Measurements from ENCODE around the gene INPP5F. TPM values are rescaled to one million over a fixed set of nuclear protein-coding genes. Genes with fewer than 3 reads are reported as not detected.
A peak's percentile ranks its signal among the peaks of the same experiment; 100 is the strongest.
"Not testable (repeated sequence)": the region's sequence is repeated elsewhere in the genome, so short reads cannot be mapped to it uniquely, and the experiment has no call there.

Gene INPP5F
- total and polyA plus RNA-seq, 10 donors: 6.0 to 16.2 (median 10.9) TPM

DNA sequence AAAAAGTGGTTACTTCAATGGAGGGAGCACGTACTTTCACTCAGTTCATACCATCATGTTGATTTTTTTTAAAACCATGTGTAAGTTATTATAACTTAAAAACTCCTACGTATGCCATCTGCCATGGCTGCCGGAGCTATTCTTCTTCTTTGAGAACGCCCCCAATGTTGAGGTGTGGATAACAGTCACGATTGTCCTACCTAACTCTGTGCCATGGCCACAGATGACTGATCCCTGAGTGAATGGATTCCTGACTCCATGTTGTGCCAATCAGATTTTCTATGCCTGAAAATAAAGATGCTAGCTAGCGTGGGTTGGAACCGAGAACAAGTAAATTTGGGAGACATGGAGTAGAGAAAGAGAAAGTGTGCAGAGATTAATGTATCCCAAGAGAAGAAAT is 141.5 kb downstream of the INPP5F start:
- WGBS, 5 donors: 82 to 92% (median 88%) methylated on average over 7 of the region's 7 CpGs
- no peak for DNase-seq
- peaks cover 0 to 14% (median 9%) of the 10 kb centered on the region in 8 donors for H3K9me3 ChIP-seq
- H3K4me3 ChIP-seq: no peak overlapping the region
- H3K4me1 ChIP-seq: peaks cover 17 to 87% (median 52%) of the 10 kb centered on the region in 6 donors
- no peaks in the 10 kb centered on the region for H3K27me3 ChIP-seq (replicated peaks in 1 of 7)
- H3K36me3 ChIP-seq: peaks cover 0 to 6% (median 0%) of the 10 kb centered on the region in 6 donors
- intact Hi-C loops (cut with DNase I; ENCODE audit: low total_unique reads): no loop called here
- H3K27ac ChIP-seq: no peak overlapping the region
- TF ChIP-seq POLR2A (IDR thresholded peaks at IDR 0.05) (no peak), POLR2AphosphoS5 (IDR thresholded peaks at IDR 0.05) (no peak)
- TF ChIP-seq, protein P1, sequence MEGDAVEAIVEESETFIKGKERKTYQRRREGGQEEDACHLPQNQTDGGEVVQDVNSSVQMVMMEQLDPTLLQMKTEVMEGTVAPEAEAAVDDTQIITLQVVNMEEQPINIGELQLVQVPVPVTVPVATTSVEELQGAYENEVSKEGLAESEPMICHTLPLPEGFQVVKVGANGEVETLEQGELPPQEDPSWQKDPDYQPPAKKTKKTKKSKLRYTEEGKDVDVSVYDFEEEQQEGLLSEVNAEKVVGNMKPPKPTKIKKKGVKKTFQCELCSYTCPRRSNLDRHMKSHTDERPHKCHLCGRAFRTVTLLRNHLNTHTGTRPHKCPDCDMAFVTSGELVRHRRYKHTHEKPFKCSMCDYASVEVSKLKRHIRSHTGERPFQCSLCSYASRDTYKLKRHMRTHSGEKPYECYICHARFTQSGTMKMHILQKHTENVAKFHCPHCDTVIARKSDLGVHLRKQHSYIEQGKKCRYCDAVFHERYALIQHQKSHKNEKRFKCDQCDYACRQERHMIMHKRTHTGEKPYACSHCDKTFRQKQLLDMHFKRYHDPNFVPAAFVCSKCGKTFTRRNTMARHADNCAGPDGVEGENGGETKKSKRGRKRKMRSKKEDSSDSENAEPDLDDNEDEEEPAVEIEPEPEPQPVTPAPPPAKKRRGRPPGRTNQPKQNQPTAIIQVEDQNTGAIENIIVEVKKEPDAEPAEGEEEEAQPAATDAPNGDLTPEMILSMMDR (IDR thresholded peaks at IDR 0.05 in 8 of 11, conservative IDR thresholded peaks at IDR 0.05 in 3 of 11): no peak

DNA sequence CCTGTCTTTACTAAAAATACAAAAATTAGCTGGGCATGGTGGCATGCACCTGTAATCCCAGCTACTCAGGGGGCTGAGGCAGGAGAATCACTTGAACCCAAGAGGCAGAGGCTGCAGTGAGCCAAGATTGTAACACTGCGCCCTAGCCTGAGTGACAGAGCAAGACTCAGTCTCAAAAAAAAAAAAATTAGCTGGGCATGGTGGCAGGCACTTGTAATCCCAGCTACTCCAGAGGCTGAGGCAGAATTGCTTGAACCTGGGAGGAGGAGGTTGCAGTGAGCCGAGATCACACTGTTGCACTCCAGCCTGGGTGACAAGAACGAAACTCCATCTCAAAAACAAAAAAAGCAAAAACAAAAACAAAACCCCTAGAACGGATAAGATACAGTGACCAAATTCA is 143.5 kb downstream of the INPP5F start:
- 83 to 92% (median 85%) methylated on average over 4 of the region's 4 CpGs for WGBS, 5 donors
- H3K36me3 ChIP-seq; DNase-seq; intact Hi-C loops (cut with DNase I; ENCODE audit: low total_unique reads); H3K27me3 ChIP-seq (replicated peaks in 1 of 7); H3K9me3 ChIP-seq; H3K27ac ChIP-seq; H3K4me3 ChIP-seq: not testable (repeated sequence)
- H3K4me1 ChIP-seq: peaks cover 23 to 87% (median 57%) of the 10 kb centered on the region in 6 donors

DNA sequence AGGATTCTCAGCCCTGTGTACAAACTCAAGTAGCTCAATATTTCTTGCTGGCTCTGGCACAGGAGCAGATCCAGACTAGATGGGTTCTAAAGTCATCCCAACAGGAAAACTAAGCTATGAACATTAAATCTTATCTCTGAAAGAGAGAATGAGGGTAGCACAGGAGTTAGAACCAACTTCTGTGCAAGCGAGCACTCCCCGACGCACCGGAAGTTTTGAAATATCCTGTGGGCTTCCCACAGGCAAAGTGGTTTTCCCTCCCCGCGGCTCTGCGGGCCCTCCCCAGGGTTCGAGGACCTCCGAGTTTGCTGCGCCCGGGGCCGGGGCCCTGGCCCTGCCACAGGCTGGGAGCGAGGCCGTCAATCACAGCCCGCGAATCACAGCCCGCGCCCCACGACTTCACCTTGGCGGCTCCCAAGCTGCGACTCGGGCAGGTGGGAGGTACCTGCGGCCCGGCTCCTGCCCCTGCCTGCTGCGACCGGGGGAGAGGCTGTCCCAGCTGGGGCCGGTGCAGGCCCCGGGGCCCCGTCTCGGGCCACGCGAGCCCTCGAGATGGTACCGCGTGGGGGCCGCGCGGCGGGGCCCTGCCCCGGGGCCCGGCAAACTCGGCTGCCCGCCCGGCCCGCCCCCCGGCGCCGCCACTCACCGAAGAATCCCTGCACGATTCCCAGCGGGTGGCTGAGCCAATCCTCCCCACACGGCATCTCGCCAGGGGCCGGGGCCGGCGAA is 146.2 kb downstream of the INPP5F start:
- peak; percentile 93 for DNase-seq
- Histone ChIP-seq H3K4me3 (peak overlapping the region; percentile 69 to 97 (median 90)), H3K9me3 (no peaks in the 10 kb centered on the region), H3K27me3 (replicated peaks in 1 of 7) (no peaks in the 10 kb centered on the region), H3K36me3 (no peaks in the 10 kb centered on the region), H3K4me1 (peaks cover 23 to 62% (median 51%) of the 10 kb centered on the region in 6 donors), H3K27ac (peak overlapping the region; percentile 82 to 96 (median 93))
- 0 to 1% (median 0%) methylated on average over 10 to 56 of the region's 56 CpGs for WGBS, 5 donors
- peak in 2 of 3 donors; percentile 45 to 56 for TF ChIP-seq POLR2AphosphoS5 (IDR thresholded peaks at IDR 0.05)
- TF ChIP-seq, protein P1 (IDR thresholded peaks at IDR 0.05 in 8 of 11, conservative IDR thresholded peaks at IDR 0.05 in 3 of 11): no peak
- intact Hi-C loops (cut with DNase I; ENCODE audit: low total_unique reads): no loop called here

DNA sequence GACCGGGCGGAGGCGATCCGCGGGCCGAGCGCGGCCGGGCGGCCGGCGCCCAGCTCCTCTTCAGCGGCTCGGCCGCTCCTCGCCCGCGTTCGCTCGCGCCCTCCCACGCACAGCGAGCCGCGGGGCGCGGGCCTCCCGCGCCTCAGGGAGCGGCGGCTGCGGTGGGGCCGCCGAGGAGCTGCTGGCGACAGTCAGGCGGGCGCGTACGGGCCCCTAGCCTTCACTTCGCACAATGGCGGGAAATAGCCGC is 146.7 kb downstream of the INPP5F start, which contains the start of gene MCMBP:
MCMBP (minus strand) TSS at position 234 of the 250 bp plus-strand sequence. CDS start 259 bp downstream, outside the sequence.
- 0 to 1% (median 0%) methylated on average over 14 to 42 of the region's 42 CpGs; no CpG with 5 or more reads in 1 of the 5 donors for WGBS, 5 donors
- no peaks in the 10 kb centered on the region for H3K36me3 ChIP-seq
- intact Hi-C loops (cut with DNase I; ENCODE audit: low total_unique reads): no loop called here
- TF ChIP-seq, protein P1 (IDR thresholded peaks at IDR 0.05 in 8 of 11, conservative IDR thresholded peaks at IDR 0.05 in 3 of 11): no peak
- TF ChIP-seq POLR2A (IDR thresholded peaks at IDR 0.05) (no peak), POLR2AphosphoS5 (IDR thresholded peaks at IDR 0.05) (no peak)
- H3K27ac ChIP-seq: peak within 1 kb of the TSS; percentile 82 to 96 (median 93)
- no peaks in the 10 kb centered on the region for H3K27me3 ChIP-seq (replicated peaks in 1 of 7)
- H3K9me3 ChIP-seq: no peaks in the 10 kb centered on the region
- DNase-seq: no peak
- peak within 1 kb of the TSS; percentile 69 to 97 (median 90) for H3K4me3 ChIP-seq
- H3K4me1 ChIP-seq: peaks cover 23 to 58% (median 47%) of the 10 kb centered on the region in 6 donors

Data from spleen (tissue), 11 donors.